ENCODE data around the gene NDUFV3.

NDUFV3 gene

DNA sequence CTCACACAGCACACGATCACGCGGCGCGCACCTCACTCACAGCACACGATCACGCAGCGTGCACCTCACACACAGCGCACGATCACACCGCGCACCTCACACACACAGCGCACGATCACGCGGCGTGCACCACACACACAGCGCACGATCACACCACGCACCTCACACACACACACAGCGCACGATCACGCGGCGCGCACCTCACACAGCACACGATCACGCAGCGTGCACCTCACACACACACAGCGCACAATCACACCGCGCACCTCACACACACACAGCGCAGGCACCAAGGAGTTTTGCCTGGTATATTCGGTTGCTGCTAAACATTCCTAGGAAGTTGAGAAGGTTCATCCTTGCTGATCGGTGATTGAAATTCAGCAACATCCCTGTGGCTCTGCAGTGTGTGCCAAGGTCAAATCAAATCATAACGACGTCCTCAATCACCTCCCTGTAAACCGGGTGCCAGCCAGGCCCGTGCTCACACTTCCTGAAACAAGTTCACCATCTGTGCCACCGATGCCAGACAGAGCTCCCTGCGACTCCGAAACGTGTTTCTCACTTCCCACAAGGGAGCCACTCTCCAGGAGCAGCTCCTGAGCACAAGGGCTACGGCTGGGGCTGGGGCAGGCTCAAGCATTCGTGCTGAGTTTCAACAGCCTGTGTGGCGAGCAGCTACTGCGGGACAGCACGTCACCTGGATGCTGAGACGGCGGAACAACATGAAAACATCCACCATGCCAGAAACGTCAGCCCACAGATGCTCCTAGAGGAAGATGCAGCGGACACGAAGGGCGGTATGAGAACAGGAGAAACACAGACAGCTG is 44.0 kb upstream of the NDUFV3 start:
- TF ChIP-seq, protein P1, sequence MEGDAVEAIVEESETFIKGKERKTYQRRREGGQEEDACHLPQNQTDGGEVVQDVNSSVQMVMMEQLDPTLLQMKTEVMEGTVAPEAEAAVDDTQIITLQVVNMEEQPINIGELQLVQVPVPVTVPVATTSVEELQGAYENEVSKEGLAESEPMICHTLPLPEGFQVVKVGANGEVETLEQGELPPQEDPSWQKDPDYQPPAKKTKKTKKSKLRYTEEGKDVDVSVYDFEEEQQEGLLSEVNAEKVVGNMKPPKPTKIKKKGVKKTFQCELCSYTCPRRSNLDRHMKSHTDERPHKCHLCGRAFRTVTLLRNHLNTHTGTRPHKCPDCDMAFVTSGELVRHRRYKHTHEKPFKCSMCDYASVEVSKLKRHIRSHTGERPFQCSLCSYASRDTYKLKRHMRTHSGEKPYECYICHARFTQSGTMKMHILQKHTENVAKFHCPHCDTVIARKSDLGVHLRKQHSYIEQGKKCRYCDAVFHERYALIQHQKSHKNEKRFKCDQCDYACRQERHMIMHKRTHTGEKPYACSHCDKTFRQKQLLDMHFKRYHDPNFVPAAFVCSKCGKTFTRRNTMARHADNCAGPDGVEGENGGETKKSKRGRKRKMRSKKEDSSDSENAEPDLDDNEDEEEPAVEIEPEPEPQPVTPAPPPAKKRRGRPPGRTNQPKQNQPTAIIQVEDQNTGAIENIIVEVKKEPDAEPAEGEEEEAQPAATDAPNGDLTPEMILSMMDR (IDR thresholded peaks at IDR 0.05; ENCODE audit: extremely low read depth, missing control alignments): no peak
- DNase-seq (ENCODE audit: low spot score): no peak

DNA sequence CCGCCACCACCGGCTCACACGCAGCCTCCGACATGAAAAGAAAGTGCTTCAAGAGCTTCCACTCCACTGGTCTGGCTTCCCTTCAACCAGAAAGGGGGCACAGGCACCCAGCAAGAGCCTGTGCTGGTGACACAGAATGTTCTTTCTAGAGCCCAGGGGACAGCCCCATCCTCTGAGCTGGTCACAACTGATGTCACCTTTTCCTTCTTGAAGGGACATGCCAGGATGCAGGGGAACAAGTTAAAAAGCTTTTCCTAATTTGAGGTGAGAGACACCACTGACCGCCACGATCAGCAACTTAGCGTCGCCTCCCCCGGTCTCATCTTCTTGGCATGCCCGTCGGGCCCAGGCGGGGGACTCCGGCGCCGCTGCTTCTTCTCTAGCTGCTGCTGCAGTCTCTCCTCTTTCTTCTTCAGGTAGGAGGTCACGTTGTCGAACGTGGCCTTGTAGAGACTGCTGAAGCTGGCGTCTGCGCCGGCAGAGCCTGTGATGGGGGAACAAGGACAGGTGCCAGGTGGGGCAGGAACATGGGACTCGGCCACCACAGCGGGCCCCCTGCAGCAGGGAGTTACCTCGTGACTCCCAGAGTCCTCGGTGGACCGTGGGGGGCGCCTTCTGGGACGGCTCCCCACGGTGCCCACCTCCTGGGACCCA is 43.2 kb upstream of the NDUFV3 start:
- TF ChIP-seq, protein P1 (IDR thresholded peaks at IDR 0.05; ENCODE audit: extremely low read depth, missing control alignments): no peak
- DNase-seq (ENCODE audit: low spot score): no peak

DNA sequence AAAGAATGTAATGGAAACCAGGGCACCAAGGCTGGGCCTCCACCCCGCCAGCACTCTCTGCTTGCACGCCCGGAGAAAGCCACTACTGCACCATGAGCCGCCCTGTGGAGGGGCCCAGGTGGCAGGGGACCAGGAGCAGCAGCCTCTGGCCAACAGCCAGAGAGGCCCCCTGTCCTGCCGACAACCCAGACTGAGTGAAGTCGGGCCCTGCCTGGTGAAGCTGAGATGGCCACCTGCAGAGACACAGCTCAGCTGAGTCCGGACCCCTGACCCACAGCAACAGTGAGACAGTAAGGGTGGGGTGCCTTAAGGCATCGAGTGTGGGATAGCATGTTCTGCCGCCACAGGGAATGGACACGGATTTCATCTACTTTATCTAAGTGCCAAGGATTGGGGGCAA is 42.6 kb upstream of the NDUFV3 start:
- no peak for DNase-seq (ENCODE audit: low spot score)
- TF ChIP-seq, protein P1 (IDR thresholded peaks at IDR 0.05; ENCODE audit: extremely low read depth, missing control alignments): no peak

DNA sequence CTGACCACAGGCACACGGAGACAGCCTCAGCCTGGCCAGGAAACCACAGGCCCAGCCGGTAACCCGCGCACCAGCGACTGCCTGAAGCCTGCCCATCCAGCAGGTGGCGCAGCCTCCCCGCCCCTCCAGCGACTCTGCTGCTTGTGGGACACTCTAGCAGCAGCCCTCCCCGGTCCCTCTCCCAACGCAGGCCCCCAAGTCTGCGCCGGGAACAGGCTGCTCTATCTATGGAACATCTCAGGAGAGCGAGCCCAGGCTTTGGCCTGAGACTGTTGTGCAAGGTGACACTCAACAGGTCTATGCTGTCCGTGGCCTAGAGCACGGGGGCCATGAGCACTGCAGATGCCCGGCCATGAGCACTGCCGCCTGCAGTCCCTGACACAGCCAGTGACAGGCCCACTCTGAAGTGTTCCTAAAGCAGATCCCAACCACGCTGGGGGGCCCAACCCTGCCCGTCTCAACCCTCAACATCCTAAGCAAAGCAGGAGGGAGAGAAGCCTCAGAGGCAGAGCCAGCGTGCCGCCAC is 42.2 kb upstream of the NDUFV3 start:
- peak; percentile 68 for DNase-seq (ENCODE audit: low spot score)
- TF ChIP-seq, protein P1 (IDR thresholded peaks at IDR 0.05; ENCODE audit: extremely low read depth, missing control alignments): peak; percentile 57

DNA sequence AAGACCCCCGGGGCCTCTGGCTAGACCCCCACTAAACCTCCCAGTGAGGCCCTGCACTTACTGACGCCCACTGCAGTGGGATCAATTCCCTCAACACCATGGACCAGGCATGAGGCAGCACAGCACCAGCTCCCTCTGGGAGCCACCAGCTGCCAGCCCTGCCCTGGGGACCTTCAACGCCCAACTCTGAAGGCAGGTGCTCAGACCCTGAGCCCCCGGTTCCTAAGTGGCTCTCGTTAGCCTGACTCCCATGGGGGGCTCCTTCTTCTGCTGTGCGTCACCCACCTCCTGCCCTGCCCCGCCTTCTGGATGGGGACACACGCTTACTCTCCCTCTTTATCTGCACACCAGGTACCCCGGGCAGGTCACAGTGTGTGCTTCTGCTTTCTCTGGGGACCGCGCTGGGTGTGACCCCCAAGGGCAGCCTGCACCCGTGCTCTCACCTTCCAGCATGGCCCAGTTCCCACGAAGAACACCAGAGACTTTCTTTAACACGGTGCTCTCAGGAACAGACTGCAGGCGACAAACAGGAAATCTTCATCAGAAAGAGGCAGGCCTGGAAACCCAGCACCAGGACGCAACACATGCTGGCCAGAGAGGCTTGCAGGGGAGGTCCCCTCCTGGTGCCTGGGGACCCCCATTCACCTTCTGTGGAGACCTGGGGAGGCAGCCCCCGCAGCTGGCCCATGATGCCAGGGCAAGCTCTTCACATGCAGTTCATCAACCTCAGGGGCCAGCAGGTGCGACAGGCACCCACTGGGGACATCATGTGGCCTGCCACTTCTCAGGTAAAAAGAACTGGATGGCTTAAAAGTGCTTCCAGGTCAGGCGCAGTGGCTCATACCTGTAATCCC is 41.1 kb upstream of the NDUFV3 start:
- no peak for DNase-seq (ENCODE audit: low spot score)
- TF ChIP-seq, protein P1 (IDR thresholded peaks at IDR 0.05; ENCODE audit: extremely low read depth, missing control alignments): no peak

DNA sequence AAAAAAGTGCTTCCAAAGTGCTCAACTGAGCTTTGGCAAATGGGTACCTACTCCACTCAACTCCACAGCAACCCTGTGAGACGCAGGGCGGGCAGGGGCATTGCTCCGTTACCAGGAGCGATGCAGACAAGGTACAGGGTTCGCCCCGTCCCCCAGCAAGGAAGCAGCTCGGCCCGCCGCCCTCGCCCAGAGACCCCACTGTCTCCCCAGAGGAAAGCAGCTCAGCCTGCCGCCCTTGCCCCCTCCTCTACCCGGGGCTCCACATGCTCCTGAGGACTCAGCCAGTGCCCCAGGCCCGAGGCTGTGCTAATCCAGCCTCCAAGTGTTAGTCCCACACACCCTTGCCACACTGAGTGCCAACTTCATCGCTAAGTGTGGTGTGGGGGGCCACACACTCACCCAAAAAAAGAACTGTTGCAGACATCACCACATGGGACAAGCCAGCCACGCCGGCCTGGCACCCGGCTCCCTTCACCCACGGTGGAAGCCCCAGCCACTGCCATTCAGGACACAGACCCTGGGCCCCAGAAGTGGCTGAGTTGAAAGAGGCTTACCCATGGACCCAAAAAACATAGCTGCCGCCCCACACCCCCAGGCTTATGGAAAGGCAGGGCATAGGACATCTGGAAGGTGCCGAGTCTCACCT is 40.1 kb upstream of the NDUFV3 start:
- no peak for DNase-seq (ENCODE audit: low spot score)
- TF ChIP-seq, protein P1 (IDR thresholded peaks at IDR 0.05; ENCODE audit: extremely low read depth, missing control alignments): no peak
